Glomerular visceral epithelial cell (primary cell): ENCODE measurements around the gene LDLRAD2.
A peak's percentile ranks its signal among the peaks of the same experiment; 100 is the strongest.
"Not testable (repeated sequence)": the region's sequence is repeated elsewhere in the genome, so short reads cannot be mapped to it uniquely, and the experiment has no call there.

Source experiments
- DNase-seq: peaks from one replicate; pipeline ENCODE4 v3.0.0-alpha.2; 2016; ENCODE audit errors: extremely low spot score

The LDLRAD2 gene

DNA sequence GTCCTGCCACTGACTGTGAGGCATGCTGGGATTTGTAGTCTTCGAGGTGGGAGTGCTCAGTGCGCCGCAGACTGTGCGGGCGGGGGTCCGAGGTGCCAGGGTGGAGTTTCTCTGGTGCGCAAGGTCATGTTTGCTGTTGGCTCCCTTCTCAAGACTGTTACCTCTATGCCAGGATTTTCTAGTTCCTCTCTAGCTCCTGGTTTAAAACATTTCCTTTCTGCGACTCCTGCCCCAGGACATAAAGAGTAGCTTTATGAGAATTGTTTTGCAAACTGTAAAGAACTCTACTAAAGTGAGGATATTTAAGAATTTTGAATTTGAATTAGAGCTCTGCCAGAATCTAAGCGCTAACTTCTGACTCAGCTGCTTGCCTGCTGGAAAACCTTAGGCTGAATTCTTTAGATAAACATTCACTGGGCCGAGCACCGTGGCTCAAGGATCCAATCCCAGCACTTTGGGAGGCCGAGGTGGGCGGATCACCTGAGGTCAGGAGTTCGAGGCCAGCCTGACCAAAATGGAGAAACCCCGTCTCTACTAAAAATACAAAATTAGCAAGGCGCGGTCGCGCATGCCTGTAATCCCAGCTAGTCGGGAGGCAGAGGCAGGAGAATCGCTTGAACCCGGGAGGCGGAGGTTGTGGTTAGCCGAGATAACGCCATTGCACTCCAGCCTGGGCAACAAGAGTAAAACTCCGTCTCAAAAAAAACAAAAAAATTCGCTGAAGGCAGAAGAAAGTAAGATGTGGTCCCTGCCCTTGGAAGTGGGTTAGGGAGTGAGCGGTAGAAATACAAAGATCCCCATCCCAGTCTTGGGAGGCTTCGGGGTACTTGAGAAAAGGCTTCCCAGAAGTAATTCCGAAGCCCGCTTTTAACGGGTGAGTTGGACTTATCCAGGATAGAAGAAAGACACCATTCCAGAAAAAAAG lies 28.1 kb upstream of the LDLRAD2 start:
- peak; percentile 96 for DNase-seq

- not testable (repeated sequence) for DNase-seq
These were observed 26.3 kb upstream of the LDLRAD2 start for GRCh38 chr1:21785764-21786163.

GRCh38 chr1:21786640-21787039 lies 25.4 kb upstream of the LDLRAD2 start:
- DNase-seq, result no peak

DNA sequence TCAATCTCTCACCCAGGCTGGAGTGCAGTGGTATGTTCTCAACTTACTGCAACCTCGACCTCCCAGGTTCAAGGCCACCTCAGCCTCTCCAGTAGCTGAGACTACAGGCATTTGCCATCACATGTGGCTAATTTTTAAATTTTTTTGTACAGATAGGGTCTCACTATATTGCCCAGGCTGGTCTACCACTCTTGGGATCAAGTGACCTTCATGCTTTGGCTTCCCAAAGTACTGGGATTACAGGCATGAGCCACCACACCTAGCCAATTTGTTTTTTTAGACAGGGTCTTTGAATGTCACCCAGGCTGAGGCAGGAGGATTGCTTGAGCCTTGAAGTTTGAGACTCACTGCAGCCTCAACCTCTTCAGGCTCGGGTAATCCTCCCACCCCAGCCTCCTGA lies 19.0 kb upstream of the LDLRAD2 start:
- no peak for DNase-seq

DNA sequence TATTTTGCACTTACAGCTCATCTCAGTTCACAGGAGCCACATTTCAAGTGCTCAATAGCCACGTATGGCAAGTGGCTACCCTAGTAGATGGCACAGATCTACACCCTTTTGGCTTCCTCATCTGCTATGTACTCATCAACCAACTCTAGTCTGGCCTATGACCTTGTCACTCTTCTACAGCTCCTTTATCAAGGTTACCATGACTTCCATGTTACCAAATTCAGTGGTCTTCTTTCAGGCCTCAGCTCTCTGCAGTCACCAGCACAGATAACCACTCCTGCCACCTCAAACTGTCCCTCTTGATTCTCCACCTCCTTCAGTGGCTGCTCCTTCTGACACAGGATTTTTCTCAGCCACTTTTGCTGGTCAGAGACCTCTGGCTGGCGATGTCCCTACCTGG lies 17.4 kb upstream of the LDLRAD2 start:
- no peak for DNase-seq

DNA sequence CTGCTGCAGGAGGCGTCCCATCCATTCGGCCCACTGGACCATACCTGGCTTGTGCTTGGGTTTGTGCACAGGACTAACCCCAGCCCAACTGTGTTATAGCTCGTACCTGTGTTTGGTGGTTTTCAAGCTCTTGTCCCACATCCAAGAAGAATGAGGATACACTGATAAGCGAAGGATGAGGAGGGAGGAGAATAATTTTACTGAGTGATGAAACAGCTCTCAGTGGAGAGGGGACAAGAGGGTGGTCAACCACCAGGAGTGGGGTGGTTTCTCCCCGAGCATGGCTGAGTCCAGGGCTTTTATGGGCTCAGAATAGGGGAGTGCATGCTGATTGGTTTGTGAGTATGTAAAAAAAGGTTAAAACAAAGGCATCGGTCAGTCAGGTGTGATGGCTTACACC lies 17.0 kb upstream of the LDLRAD2 start:
- DNase-seq, result no peak

DNA sequence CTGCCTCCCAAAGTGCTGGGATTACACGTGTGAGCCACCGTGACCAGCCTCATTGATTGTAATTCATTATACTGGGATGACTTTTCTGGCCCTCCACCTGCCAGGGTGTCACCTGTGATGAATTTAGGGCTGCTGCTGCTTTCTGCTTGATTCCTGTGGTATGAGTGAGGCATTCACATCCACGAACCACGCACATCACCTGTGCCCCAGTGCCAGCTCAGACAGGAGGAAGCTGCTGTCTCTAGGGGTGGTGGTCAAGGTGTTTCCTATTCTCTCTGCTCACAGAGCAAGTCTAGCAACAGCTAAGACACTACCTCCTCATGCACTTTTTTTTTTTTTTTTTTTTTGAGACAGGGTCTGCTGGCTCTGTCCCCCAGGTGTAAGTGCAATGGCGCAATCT lies 12.3 kb upstream of the LDLRAD2 start:
- no peak for DNase-seq

DNA sequence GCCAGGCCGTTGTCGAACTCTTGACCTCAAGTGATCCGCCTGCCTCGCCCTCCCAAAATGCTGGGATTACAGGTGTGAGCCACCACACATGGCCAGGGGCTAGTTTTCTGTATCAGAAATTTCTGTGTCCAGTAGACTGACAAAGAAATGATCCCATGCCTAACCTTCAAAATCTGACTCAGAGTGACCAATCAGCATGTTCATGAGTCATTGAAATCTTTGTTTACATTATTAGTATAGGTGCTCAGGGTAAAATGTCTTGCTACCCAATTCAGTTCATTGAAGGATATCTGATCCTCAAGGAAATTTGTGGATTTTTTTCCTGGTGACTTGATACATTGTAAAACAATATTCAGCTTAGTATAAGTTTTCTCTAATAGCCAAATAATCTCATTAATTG lies 11.0 kb upstream of the LDLRAD2 start:
- peak; percentile 18 for DNase-seq

DNA sequence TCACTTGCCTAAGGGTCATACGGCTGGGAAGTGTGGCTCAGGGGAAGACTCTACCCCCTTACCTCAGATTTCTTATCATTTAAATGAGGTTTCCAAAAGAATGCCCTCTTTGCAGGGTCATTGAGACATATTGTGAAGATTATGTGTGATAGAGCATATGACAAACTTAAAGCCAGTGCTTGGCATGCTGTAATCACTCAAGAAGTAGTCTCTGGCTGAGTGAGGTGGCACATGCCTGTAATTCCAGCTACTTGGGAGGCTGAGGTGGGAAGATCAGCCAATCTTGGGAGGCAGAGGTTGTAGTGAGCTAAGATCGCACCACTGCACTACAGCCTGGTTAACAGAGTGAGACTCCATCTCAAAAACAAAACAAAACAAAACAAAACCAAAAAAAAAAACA lies 7.5 kb upstream of the LDLRAD2 start:
- DNase-seq, result no peak

DNA sequence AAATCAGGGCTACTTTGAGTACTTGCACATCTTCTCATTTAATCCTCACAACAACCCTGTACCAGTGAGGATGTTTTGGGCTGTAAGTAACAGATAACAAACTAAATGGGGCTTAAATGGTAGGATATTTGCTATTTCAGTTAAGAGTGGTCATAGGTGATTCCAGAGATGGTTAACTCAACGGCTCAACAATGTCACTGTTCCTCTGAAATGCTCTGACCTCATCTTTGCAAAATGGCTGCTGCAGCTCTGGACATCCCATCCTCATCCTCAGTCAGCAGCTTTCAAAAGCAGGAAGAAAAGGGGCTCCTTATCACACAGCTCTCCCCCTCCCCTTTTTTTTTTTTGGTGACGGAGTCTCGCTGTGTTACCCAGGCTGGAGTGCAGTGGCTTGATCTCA lies 1.5 kb downstream of the LDLRAD2 start:
- DNase-seq, result no peak

GRCh38 chr1:21814241-21814918 lies 2.3 kb downstream of the LDLRAD2 start:
- DNase-seq, result no peak

GRCh38 chr1:21814981-21815582 lies 3.0 kb downstream of the LDLRAD2 start:
- DNase-seq, result no peak

- no peak for DNase-seq
These were observed 3.8 kb downstream of the LDLRAD2 start for GRCh38 chr1:21815724-21816321.

DNA sequence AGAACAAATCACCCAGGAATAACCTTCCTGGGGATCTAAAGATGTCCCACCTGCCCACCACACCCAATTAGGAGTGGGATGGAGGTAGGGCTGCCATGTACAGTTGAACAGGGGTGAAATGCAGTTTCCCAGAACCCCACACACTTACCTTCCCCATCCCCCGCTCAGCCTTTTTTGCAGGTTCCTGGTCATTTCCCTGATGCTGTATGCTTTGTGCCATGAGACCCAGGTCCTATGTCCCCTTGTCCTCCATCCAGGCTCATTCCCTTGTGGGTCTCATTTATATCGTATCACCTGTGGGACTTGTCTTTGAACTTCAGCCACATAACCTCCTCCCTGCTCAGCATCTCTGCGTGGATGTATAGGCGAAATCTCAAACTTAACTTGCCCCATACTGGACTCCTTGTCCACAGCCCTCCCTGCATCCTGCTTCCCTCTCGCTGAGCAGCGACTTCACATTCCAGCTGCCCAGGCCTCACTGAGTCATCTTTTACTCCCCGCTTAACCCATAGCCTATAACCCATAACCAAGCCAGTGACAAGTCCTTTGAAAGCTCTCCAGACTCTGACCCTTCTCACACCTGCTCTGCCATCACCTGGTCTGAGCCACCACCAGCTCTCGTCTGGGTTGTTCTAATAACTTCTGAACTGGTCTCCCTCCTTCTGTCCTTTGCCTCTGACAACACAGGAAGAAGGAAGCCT lies 4.7 kb downstream of the LDLRAD2 start:
- peak; percentile 77 for DNase-seq

- DNase-seq, result peak; percentile 37
These were observed 6.6 kb downstream of the LDLRAD2 start for GRCh38 chr1:21818656-21819055.

GRCh38 chr1:21820597-21821232 lies 8.7 kb downstream of the LDLRAD2 start:
- DNase-seq, result no peak

GRCh38 chr1:21821385-21822019 lies 9.4 kb downstream of the LDLRAD2 start:
- no peak for DNase-seq

DNA sequence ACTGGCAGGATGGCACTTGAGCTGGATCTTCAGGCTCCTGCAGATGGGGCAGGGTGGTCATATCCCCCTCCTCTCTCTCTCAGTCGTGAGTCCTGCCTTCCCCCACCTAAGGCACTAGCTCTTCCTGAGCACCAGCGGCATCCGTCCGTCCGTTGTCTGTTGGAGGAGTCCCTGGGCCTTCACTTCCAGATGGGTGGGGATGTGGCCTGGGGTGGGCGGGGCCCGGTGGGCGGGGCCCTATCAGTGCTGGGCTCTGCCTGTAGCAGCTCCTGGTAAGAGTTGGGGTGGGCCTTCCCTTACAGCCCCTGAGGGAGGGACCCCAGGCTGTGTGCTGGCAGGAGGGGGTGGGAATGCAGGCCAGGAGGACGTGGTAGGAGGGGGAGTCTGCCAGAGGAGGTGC lies 10.3 kb downstream of the LDLRAD2 start:
- DNase-seq, result no peak

- DNase-seq, result no peak
These were observed 11.3 kb downstream of the LDLRAD2 start for GRCh38 chr1:21823206-21823979.
